ENCODE results near the gene ACVR2A. TPM values are rescaled to one million over a fixed set of nuclear protein-coding genes. Genes with fewer than 3 reads are reported as not detected.

The ACVR2A gene
- total RNA-seq, 1 experiment from 2014 or later, result 13.4 TPM

DNA sequence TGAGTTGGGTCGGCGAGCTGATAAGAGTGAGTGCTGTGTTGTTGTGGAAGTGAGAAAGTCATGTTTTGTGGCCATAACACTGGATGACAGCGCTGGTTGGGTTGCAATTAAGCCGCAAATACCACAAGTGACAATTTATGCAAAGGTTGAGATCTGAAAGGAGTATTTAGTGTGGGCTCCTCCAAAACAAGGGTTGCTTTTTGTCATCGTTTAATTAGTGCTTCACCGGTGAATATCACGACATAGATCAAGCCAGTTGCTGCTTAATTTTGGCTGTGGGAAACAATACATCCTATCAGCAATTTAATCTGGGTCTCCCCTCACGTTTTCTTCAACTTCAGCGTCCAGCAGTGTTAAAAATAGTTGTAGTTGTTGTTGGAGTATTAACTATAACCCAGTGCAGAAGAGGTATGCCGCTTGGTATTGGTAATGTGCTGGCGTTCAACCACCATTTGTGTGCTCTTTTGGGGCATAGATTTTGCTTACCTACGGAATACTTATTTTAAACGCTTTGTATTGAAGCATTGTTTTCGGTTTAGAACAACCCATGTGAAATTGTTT is 662 bp downstream of the ACVR2A start:
- WGBS (ENCODE audit: extremely low coverage, insufficient read length, low lambda C conversion rate), result no CpG with 5 or more reads among the region's 14 CpGs
- H3K36me3 Mint-ChIP-seq (ENCODE audit: insufficient read depth in 1 of 3, low read depth in 3 of 3), result no peaks in the 10 kb centered on the region; a peak in 1 of 7 replicates
- no peak overlapping the region for H2BK20ac ChIP-seq (ENCODE audit: low read depth, low read length, poor library complexity, severe bottlenecking)
- H2BK12ac ChIP-seq (ENCODE audit: insufficient read length, low read depth, low read length), result no peak overlapping the region
- H3K23me2 ChIP-seq (ENCODE audit: insufficient read length, low read depth, low read length, poor library complexity, severe bottlenecking), result peaks cover 6% of the 10 kb centered on the region
- no peak overlapping the region for H4K91ac ChIP-seq (ENCODE audit: insufficient read length, low read depth, low read length)
- no peak overlapping the region for H3T11ph ChIP-seq (ENCODE audit: low read length)
- no peak overlapping the region for H2BK120ac ChIP-seq (ENCODE audit: low read depth, low read length, poor library complexity, severe bottlenecking)
- H4K5ac ChIP-seq (ENCODE audit: insufficient read length, low read depth, low read length), result no peak overlapping the region
- H3K23ac ChIP-seq (ENCODE audit: insufficient read length, low read depth, low read length), result no peak overlapping the region
- H3K79me1 ChIP-seq (ENCODE audit: insufficient read depth, low read depth, low read length, poor library complexity, severe bottlenecking), result peaks cover 2% of the 10 kb centered on the region
- DNase-seq, result no peak
- H3K4me1 ChIP-seq (ENCODE audit: insufficient read depth, low read length), result peaks cover 5% of the 10 kb centered on the region; the same call in 1 of the 2 replicates
- H2BK15ac ChIP-seq (ENCODE audit: low read depth, low read length), result no peak overlapping the region
- no peak overlapping the region for H3K14ac ChIP-seq (ENCODE audit: insufficient read depth, low read length)
- no peak overlapping the region for H2AK5ac ChIP-seq (ENCODE audit: insufficient read length, low read length)
- no peaks in the 10 kb centered on the region for H3K9me3 ChIP-seq (ENCODE audit: control insufficient read depth, low read depth, low read length)
- H3K79me2 ChIP-seq (ENCODE audit: insufficient read depth, low read length), result peaks cover 12% of the 10 kb centered on the region; the same call in 1 of the 2 replicates
- no peak overlapping the region for H3K56ac ChIP-seq (ENCODE audit: insufficient read length, low read depth, low read length)
- H3K4me1 Mint-ChIP-seq, result peaks cover 41 to 42% of the 10 kb centered on the region in 2 experiments
- H2BK5ac ChIP-seq (ENCODE audit: insufficient read length, low read length), result no peak overlapping the region
- no peak overlapping the region for H3K18ac ChIP-seq (ENCODE audit: insufficient read length, low read depth, low read length)
- no peak overlapping the region for H3K27ac ChIP-seq (ENCODE audit: insufficient read length, low read depth, low read length)
- TF ChIP-seq, protein P1, sequence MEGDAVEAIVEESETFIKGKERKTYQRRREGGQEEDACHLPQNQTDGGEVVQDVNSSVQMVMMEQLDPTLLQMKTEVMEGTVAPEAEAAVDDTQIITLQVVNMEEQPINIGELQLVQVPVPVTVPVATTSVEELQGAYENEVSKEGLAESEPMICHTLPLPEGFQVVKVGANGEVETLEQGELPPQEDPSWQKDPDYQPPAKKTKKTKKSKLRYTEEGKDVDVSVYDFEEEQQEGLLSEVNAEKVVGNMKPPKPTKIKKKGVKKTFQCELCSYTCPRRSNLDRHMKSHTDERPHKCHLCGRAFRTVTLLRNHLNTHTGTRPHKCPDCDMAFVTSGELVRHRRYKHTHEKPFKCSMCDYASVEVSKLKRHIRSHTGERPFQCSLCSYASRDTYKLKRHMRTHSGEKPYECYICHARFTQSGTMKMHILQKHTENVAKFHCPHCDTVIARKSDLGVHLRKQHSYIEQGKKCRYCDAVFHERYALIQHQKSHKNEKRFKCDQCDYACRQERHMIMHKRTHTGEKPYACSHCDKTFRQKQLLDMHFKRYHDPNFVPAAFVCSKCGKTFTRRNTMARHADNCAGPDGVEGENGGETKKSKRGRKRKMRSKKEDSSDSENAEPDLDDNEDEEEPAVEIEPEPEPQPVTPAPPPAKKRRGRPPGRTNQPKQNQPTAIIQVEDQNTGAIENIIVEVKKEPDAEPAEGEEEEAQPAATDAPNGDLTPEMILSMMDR (conservative IDR thresholded peaks at IDR 0.05), result no peak
- no peak overlapping the region for H3K4ac ChIP-seq (ENCODE audit: low read depth, low read length)
- no peaks in the 10 kb centered on the region for H4K20me1 ChIP-seq (ENCODE audit: control insufficient read depth, insufficient read depth, insufficient read length)
- peak overlapping the region; percentile 94 for H3K4me3 Mint-ChIP-seq
- no peaks in the 10 kb centered on the region for H3K27me3 ChIP-seq (ENCODE audit: insufficient read depth, low read length)
- H2AFZ ChIP-seq (ENCODE audit: low read length), result no peak overlapping the region
- no peak overlapping the region for H4K8ac ChIP-seq (replicated peaks; ENCODE audit: insufficient read length, low read depth, low read length)
- peak overlapping the region; percentile 100 for H3K4me2 ChIP-seq (ENCODE audit: insufficient read depth, insufficient read length, low read length)
- peak overlapping the region; percentile 64 for H3K9ac ChIP-seq (ENCODE audit: extremely low read depth, insufficient read length, low read length)
- no peaks in the 10 kb centered on the region for H3K9me3 Mint-ChIP-seq
- H3K27ac Mint-ChIP-seq, result peak overlapping the region in 2 of 3 experiments; percentile 40 to 68; a peak in 2 of 7 replicates
- H3K27me3 Mint-ChIP-seq (ENCODE audit: low read depth), result peaks cover 5% of the 10 kb centered on the region; the same call in 1 of the 2 replicates

Data from H9 (cell line).